GM21423 (cell line): ENCODE measurements around the gene CDHR1.
A peak's percentile ranks its signal among the peaks of the same experiment; 100 is the strongest.
"Not testable (repeated sequence)": the region's sequence is repeated elsewhere in the genome, so short reads cannot be mapped to it uniquely, and the experiment has no call there.

Source experiments
- ATAC-seq: cut with Tn5 transposase; IDR thresholded peaks from one replicate; pipeline ENCODE4 v1.9.1; 2021; ENCODE audit warnings: mild to moderate bottlenecking, moderate library complexity; ENCODE audit not compliant: unreplicated experiment

Gene CDHR1

GRCh38 chr10:84172467-84173356 lies 21.6 kb upstream of the CDHR1 start:
- ATAC-seq = peak; percentile 52

- ATAC-seq = peak; percentile 45
Observed at GRCh38 chr10:84173501-84173929, 20.8 kb upstream of the CDHR1 start, which contains the start of gene GPR15LG. GPR15LG (plus strand) TSS chr10:84173801; CDS start chr10:84173852, 51 bp downstream.

DNA sequence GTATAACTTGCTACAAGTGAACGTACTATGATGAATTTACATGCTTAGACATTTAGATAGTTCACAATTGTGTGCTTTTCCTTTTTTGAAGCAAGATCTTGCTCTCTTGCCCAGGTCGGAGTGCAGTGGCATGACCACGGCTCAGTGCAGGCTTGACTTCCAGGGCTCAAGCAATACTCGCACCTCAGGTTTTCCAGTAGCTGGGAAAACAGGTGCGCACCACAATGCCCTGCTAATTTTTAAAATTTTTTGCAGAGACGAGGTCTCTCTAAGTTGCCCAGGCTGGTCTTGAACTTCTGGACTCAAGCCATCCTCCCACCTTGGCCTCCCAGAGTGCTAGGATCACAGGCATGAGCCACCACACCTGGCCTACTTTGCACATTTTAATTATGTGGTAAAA lies 18.9 kb upstream of the CDHR1 start:
- no peak for ATAC-seq

GRCh38 chr10:84176351-84176750 lies 18.0 kb upstream of the CDHR1 start:
- ATAC-seq = no peak

GRCh38 chr10:84176836-84177474 lies 17.4 kb upstream of the CDHR1 start:
- no peak for ATAC-seq

DNA sequence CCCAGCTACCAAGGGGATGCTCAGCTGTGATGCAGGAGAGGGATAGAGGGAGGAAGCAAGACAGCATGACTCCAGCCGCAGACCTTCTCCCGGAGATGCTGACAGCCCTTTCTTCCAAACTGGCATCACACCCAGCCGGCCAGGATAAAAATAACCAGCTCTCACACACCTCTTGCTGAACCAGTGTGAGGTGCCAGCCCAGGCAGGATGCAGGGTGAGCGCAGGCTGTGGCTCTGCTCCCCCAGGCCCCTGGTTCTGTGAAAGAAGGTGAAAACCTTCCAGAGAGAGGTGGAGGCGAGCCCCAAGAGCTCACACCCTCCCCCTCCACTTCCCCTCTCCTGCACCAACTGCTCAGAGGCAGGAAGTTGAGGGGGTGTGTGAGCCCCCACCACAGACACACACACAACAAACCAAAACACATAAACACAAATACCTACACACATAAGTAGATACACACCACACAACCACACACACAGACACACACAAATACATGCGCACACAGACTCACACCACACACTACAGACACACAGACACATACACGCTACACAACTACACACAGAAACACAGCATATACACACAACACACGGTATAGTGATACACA lies 16.7 kb upstream of the CDHR1 start:
- peak; percentile 45 for ATAC-seq

GRCh38 chr10:84178160-84178609 lies 16.2 kb upstream of the CDHR1 start:
- no peak for ATAC-seq

DNA sequence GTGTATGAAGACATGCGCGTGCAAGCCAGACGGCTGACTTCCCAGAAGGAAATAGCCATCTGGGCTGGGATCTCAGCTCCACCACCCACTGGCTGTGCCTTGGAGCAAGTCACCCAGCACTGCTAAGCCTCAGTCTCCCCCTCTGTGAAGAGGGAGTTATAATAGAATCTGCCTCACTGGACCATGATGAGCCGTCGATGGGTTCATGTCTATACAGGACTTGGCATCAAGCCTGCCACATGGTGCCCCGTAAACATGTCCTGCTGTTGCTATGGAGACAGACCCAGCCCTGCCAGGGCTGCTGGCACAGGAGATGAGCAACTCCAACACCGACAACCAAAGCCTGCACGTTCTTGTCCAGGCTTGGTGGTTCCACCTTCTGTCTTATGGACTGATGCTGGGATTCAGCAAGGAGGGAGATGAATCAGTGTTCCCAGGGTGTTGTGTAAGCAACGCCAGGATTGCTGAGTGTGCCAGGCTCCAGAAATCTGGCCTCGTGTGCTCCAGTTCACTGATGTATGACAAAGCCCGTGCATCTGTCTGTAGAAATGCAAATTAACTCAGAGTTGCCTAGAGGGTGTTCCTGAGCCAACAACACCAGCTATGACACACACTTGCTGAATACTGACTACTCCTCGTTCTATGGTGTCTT lies 15.2 kb upstream of the CDHR1 start:
- ATAC-seq = peak; percentile 82

DNA sequence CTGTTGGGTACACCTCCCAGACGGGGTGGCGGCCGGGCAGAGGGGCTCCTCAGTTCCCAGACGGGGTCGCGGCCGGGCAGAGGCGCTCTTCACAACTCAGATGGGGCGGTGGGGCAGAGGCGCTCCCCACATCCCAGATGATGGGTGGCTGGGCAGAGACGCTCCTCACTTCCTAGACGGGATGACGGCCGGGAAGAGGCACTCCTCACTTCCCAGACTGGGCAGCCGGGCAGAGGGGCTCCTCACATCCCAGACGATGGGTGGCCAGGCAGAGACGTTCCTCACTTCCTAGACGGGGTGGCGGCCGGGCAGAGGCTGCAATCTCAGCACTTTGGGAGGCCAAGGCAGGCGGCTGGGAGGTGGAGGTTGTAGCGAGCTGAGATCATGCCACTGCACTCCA lies 14.0 kb upstream of the CDHR1 start:
- not testable (repeated sequence) for ATAC-seq

- no peak for ATAC-seq
Observed at GRCh38 chr10:84181631-84182030, 12.7 kb upstream of the CDHR1 start.

DNA sequence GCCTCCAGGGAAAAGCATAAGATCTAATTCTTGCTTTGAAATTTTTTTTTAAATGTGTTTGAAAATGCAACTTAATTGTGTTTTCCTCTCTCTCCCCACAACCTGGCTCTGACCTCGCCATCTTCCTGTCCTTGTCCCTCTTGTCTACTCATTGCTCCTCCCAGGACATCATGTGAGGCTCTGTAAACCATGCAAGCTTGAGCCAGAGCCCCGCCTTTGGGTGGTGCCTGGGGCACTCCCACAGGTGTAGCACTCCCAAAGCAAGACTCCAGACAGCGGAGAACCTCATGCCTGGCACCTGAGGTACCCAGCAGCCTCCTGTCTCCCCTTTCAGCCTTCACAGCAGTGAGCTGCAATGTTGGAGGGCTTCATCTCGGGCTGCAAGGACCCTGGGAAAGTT lies 9.8 kb upstream of the CDHR1 start:
- ATAC-seq = no peak

DNA sequence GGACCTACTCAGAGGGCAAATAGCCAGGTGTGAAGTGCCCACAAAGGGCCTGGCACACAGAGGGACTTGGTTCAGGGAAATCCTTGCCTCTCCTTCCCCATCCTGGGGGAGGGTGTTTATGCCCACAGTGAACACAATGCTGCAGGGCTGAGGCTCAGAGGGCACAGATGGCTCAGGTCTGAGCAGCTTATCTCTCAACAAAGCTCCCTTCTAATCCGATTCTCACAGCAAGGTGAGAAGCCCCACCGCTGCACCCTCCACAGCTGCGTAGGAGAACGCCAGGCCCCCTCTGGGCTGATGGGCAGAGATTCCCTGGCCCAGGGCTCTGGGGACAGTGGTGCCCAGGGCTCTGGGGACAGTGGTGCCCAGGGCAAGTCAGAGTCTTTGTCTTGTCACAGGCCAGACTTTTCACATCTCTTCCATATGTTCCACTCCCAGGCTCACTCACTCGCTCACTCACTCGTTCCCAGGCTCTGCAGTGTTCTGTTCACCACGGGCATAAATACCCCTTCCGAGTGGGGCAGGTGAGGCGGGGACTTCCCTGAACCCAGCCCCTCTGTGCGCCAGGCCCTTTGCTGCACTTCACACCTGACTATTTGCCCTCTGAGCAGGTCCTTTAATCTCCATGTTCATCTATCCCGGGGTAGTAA lies 8.7 kb upstream of the CDHR1 start:
- no peak for ATAC-seq

DNA sequence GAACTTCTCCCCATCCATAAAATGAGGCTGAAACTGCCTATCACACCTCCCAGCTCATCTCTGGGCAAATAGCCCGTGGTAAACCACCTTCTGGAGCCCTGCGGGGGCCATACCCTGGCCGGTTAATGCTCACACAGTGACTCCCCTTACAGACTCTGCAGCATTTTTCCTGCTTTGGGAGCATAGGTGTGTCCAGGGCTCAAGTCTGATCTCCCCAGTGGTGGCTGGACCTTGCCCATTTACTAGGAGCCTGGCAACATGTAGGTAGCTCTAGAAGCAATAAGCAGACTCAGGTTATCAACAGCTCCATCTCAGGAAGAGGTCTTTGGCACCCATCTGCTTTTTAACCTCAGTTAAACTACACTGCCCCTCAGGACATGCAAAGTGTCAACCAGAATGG lies 5.5 kb upstream of the CDHR1 start:
- ATAC-seq = no peak

DNA sequence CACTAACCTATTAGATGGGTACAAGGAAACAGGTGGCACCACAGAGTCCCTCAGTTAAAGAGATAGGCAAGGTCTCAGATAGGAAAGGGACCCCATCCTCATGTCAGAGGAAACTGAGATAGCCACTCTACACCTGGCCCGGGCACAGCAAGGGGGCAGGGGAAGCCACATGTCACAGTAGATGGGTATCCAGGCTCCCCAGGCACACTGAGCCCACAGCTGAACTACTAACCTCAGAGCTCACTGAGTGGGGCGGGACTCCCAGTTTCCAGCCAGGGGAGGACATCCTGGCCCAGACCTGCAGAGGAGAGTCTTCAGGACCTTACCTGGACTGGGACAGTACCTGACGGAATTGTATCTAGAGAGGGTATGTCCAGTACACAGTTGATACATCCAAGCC lies 3.7 kb upstream of the CDHR1 start:
- no peak for ATAC-seq

DNA sequence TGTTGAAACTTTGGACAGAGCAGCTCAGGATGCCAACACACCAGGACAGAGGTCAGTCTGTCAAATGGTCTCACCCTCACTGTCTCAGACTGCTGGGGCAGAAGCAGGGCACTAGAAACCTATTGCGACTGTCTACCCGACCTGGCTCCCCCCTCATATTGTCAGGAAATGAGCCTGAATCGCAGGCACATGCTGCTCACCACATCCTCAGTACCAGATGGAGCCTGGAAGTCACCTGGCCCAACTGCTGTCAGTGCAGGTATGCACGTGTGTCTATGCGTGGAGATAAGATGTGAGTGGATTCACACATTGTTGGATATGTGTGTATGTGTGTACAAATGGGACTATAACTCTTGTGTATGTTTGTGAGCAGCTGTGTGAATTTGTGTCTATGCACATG lies 3.2 kb upstream of the CDHR1 start:
- no peak for ATAC-seq

GRCh38 chr10:84193327-84193726 lies 1.0 kb upstream of the CDHR1 start:
- ATAC-seq = no peak

GRCh38 chr10:84193846-84194423 lies 402 bp upstream of the CDHR1 start:
- ATAC-seq = no peak

DNA sequence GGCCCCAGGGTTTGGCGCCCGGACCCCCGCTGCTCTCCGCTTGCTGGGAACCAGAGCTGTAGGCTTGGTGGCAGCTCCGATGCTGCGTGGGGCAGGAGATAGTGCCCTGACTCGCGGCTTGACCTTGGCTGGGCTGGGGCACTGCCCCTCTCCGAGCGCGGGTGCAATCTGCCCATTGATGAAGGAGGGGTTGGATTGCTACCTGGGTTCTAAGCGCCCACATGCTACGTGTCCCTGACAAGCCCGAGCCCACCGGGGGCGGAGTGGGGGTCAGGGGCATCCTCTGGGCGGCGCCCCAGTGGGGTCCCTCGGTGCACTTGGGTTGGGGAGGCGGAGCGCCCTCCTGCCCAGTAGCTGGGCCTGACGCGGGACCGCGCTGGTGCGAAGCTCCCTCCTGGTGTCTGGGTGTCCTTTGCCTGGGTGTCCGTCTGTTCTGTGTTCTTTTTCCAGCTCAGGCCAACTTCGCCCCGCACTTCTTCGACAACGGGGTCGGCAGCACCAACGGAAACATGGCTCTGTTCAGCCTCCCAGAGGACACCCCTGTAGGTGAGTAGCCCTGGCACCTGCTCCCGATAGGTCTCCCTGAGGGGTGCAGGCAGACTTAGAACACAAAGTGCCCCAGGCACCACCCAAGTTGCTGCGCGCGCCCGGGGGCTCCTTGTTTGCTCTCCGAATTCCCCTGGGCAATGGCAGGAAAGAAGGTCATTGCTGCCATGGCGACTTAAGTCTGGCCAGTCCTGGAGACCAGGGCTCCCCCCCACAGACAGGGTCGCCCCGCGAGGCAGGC lies 900 bp downstream of the CDHR1 start:
- ATAC-seq = peak; percentile 10

DNA sequence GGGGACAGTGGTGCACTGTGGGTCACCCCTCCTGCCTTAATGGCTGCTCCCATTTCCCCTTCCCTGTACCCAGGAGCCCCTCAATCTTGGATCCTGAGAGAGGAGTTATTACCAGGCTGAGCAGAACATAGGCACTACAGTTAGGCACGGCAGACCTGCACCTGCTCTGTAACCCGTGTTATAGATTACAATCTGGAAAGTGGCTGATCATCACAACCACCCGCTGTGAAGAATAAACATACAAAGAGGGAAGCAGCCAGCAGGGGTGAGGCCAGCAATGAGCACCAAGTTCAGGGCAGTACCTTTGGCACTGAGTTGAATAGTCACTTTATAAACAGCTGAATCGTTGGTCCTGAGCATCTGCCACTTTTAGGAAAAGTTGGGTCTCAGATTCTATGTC lies 1.7 kb downstream of the CDHR1 start:
- ATAC-seq = no peak

GRCh38 chr10:84196941-84197340 lies 2.6 kb downstream of the CDHR1 start:
- no peak for ATAC-seq
